K562 (cell line): ENCODE data around the gene COL13A1. TPM values are rescaled to one million over a fixed set of nuclear protein-coding genes. Genes with fewer than 3 reads are reported as not detected.

ENCODE experiments used
- ATAC-seq: fragments of 200-7000 bp; cut with Tn5 transposase; 3 replicates; pipeline ENCODE4 v1.9.1; 2020; ENCODE audit warnings: moderate library complexity
- BruUV-seq: library from RNA; stranded (reverse); fragments of 400-500 nt; replicated peaks from 2 replicates; lab custom pipeline; 2021; lab: Mats Ljungman, UMichigan
- CTCF ChIA-PET: fragments of 300-600 bp; formaldehyde crosslinking; extraction: SDS; loops from one replicate; lab custom pipeline; 2021; ENCODE audit warnings: low intra/inter-chr PET ratio; lab: Yijun Ruan, JAX
- POLR2A ChIA-PET: fragments of 300-600, 350-650 bp; sonication (Branson Sonifier 250); formaldehyde crosslinking; extraction: SDS; loops from one replicate; lab custom pipeline; 2021; ENCODE audit warnings: antibody characterized with exemption, inconsistent platforms; lab: Yijun Ruan, JAX
- DNase-seq, 4 experiments: peaks; one replicate each; pipeline versions ENCODE4 v3.0.0 to v3.0.0-alpha.2; 2011 to 2018; ENCODE audit warnings: low spot score in 3 of 4, mixed read lengths in 3 of 4; ENCODE audit errors: extremely low read depth in 1 of 4
- FAIRE-seq: peaks from 2 replicates; lab custom pipeline; 2011; peaks lifted over from hg19 to GRCh38; lab: Jason Lieb, UNC
- H2AFZ ChIP-seq: 2 replicates; pipeline ENCODE4 v1.6.0; 2011; ENCODE audit warnings: low read depth, low read length, control low read depth, inconsistent platforms
- H3K27ac ChIP-seq: fragments of 200-600 bp; 3 replicates; pipeline ENCODE4 v1.8.0; 2011; ENCODE audit warnings: low read depth, mild to moderate bottlenecking, control low read depth, inconsistent platforms, low read length, moderate library complexity, mixed read lengths; ENCODE audit errors: extremely low read depth
- H3K27me3 ChIP-seq, 2 experiments: fragments of 300-600 bp in 1 of 2; 2 replicates in 1 of 2; 3 replicates in 1 of 2; pipeline versions ENCODE4 v1.6.0 to v1.8.0; 2011; ENCODE audit warnings: inconsistent platforms in 2 of 2, low read length in 2 of 2, mild to moderate bottlenecking in 1 of 2, mixed read lengths in 1 of 2, moderate library complexity in 1 of 2; ENCODE audit not compliant: control insufficient read depth in 2 of 2, insufficient read depth in 2 of 2
- H3K36me3 ChIP-seq: fragments of 300-600 bp; 3 replicates; pipeline ENCODE4 v1.8.0; 2011; ENCODE audit warnings: mild to moderate bottlenecking, low read length, inconsistent platforms; ENCODE audit not compliant: control insufficient read depth, insufficient read depth
- H3K4me1 ChIP-seq, 2 experiments: fragments of 200-600 bp in 1 of 2; replicated peaks in 1 of 2; 2 replicates in 1 of 2; 3 replicates in 1 of 2; pipeline versions ENCODE4 v1.5.1 to v1.8.0; 2011; ENCODE audit warnings: inconsistent platforms in 2 of 2, low read length in 2 of 2, mild to moderate bottlenecking in 1 of 2, mixed read lengths in 1 of 2, moderate library complexity in 1 of 2; ENCODE audit not compliant: control insufficient read depth in 2 of 2, insufficient read depth in 2 of 2
- H3K4me2 ChIP-seq: 2 replicates; pipeline ENCODE4 v1.6.1; 2011; ENCODE audit warnings: low read length, control low read depth, inconsistent platforms, mixed read lengths; ENCODE audit not compliant: insufficient read depth
- H3K4me3 ChIP-seq: fragments of 200-600 bp; sonication (generic), shearing (Covaris generic); 2 replicates; pipeline ENCODE4 v1.5.1; 2016; ENCODE audit warnings: control low read depth, inconsistent platforms
- H3K79me2 ChIP-seq: fragments of 200-600 bp; 3 replicates; pipeline ENCODE4 v1.8.0; 2011; ENCODE audit warnings: low read length, inconsistent platforms; ENCODE audit not compliant: control insufficient read depth, insufficient read depth
- H3K9ac ChIP-seq, 2 experiments: 2 replicates each; pipeline versions ENCODE4 v1.6.0 to v1.6.1; 2011; ENCODE audit warnings: low read depth in 2 of 2, low read length in 2 of 2, control low read depth in 1 of 2, inconsistent platforms in 1 of 2, mild to moderate bottlenecking in 1 of 2, mixed read lengths in 1 of 2; ENCODE audit not compliant: insufficient read depth in 1 of 2
- H3K9me1 ChIP-seq: one replicate; pipeline ENCODE4 v1.6.0; 2011; ENCODE audit warnings: inconsistent platforms, mild to moderate bottlenecking, low read length, moderate library complexity; ENCODE audit not compliant: control insufficient read depth, insufficient read depth
- H3K9me3 ChIP-seq: replicated peaks from 2 replicates; pipeline ENCODE4 v1.5.1; 2011; ENCODE audit warnings: low read depth, low read length, inconsistent platforms; ENCODE audit not compliant: control insufficient read depth, insufficient read depth
- H4K20me1 ChIP-seq: replicated peaks from 2 replicates; pipeline ENCODE4 v1.6.1; 2011; ENCODE audit warnings: low read length, inconsistent platforms, mixed read lengths; ENCODE audit not compliant: control insufficient read depth, insufficient read depth
- BRCA1 ChIP-seq, 2 experiments: fragments of 450-650 bp in 1 of 2; sonication (generic) in 1 of 2; formaldehyde crosslinking in 1 of 2; IDR thresholded peaks; 2 replicates each; pipeline versions ENCODE4 v1.5.0 to v1.6.1; 2017 to 2020; ENCODE audit warnings: mild to moderate bottlenecking in 1 of 2, missing genetic modification reagents in 1 of 2
- CC2D1A ChIP-seq: fragments of 450-650 bp; IDR thresholded peaks from 2 replicates; pipeline ENCODE4 v1.6.1; 2017; ENCODE audit warnings: mild to moderate bottlenecking
- CHD4 ChIP-seq: fragments of 200-600 bp; sonication (generic); IDR thresholded peaks from 3 replicates; pipeline ENCODE4 v1.6.1; 2012; ENCODE audit warnings: low read depth, mild to moderate bottlenecking, mixed read lengths, low read length, inconsistent platforms; ENCODE audit not compliant: insufficient read depth, insufficient replicate concordance, poor library complexity, severe bottlenecking
- MCM3 ChIP-seq: fragments of 450-650 bp; IDR thresholded peaks from 2 replicates; pipeline ENCODE4 v1.6.1; 2016
- RBFOX2 ChIP-seq: fragments of 200-400 bp; formaldehyde crosslinking; IDR thresholded peaks from 2 replicates; pipeline ENCODE4 v1.6.1; 2017; ENCODE audit warnings: low read depth, mild to moderate bottlenecking, low read length, moderate library complexity
- WGBS: fragments of 100-300 bp; shearing (Covaris generic); methylation state at CpG from one replicate; pipeline ENCODE4 v1.1.6; 2016; ENCODE audit warnings: low coverage, mixed read lengths; ENCODE audit not compliant: insufficient coverage; ENCODE audit errors: missing lambda C conversion rate; 5-methylcytosine and 5-hydroxymethylcytosine counted together
- in situ Hi-C: fragments of 300-500 bp; cut with MboI; formaldehyde crosslinking; loops from 4 replicates; pipeline ENCODE4 v1.15.0; 2018; ENCODE audit warnings: inconsistent platforms, mixed read lengths
- intact Hi-C: fragments of 100-400 bp; cut with micrococcal nuclease; formaldehyde crosslinking; loops from 2 replicates; pipeline ENCODE4 v1.14.2; 2022
- polyA plus RNA-seq, 8 experiments: library from polyadenylated mRNA; depleted of rRNA in 4 of 8; stranded (reverse) in 5 of 8; unstranded in 3 of 8; fragments of >200 nt; fragmentation: Nextera tagmentation in 2 of 8; fragmentation: Illumina TruSeq in 1 of 8; extraction: Ambion mirVana in 2 of 8; extraction: Trizol in 1 of 8; gene quantifications; 2 replicates each; pipeline versions ENCODE4 v1.2.1 to v1.2.3, GENCODE V29; 2011 to 2014; ENCODE audit warnings: inconsistent platforms in 1 of 8, missing spikeins in 1 of 8
- total RNA-seq, 7 experiments: library from RNA; depleted of rRNA in 6 of 7; stranded (reverse); fragments of >200 nt in 6 of 7; fragmentation: Illumina TruSeq in 2 of 7; extraction: Trizol in 2 of 7; gene quantifications; 2 replicates each; pipeline versions ENCODE4 v1.2.1 to v1.2.3, GENCODE V29; 2011 to 2021; ENCODE audit warnings: low replicate concordance in 1 of 7

COL13A1 gene
- total and polyA plus RNA-seq, 9 of the 15 experiments (the other 6 are each of a cell fraction or from before 2014, with no cell fraction given), result not detected

DNA sequence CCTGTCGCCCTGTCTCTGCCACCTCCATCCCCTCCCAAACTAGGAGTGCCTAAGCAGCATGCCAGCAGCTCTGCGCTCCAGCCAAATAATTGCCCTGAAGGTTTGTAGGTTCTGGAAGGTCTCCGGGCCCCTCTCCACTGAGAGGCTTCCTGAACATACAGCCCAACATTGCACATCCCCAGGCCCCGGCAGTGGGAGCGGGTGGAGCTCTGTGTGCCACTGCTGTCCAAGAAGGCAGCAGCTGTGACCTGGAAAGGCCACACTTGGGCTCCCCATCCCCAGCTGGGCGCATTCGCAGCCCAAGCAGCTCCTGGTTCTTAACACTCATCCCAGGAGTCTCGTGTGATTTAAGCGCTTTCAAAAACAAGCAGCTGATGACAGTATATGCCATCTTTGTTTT is 95.7 kb downstream of the COL13A1 start:
- Histone ChIP-seq H3K27ac (no peak overlapping the region), H3K36me3 (no peaks in the 10 kb centered on the region), H3K27me3 (peaks cover 29 to 73% of the 10 kb centered on the region in 2 experiments), H4K20me1 (peaks cover 18% of the 10 kb centered on the region), H2AFZ (no peak overlapping the region), H3K9ac (no peak overlapping the region), H3K9me1 (peaks cover 1% of the 10 kb centered on the region), H3K79me2 (no peaks in the 10 kb centered on the region), H3K4me2 (no peak overlapping the region), H3K9me3 (no peaks in the 10 kb centered on the region), H3K4me3 (no peak overlapping the region), H3K4me1 (no peaks in the 10 kb centered on the region; a peak in 2 of 5 replicates)
- BruUV-seq, result no TSS peak
- TF ChIP-seq MCM3, result no peak
- in situ Hi-C loops, result no loop called here
- no peak for FAIRE-seq
- no peak for ATAC-seq
- POLR2A ChIA-PET, result interaction anchor here (0.6 kb wide), 1 partner anchor 182 kb away, joined by 4 read pairs; no protein-coding TSS in a partner anchor
- WGBS, result 2% methylated on average over 9 of the region's 9 CpGs
- CTCF ChIA-PET, result no interaction called here
- intact Hi-C loops, result no loop called here
- no peak for DNase-seq

DNA sequence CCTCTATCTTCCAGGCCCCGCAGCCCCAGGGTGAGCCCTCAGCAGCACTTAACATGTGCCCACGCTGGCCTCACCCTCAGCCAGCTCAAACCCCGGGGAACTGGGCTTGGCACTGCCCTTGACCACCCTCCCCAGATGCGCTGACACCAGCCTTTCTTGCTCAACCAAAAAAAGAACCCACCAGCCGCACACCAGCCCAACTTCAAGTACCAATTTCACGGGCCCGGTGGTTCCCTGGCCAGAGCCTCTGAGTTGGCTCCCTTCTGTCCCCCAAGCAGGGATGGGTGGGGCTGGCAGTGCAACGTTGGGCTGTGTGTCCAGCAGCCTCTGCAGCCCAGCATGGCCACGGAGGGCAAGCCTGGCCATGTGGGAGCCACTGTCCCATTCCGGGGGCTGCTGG is 96.3 kb downstream of the COL13A1 start:
- ATAC-seq, result no peak
- TF ChIP-seq RBFOX2 (no peak), CHD4 (no peak), CC2D1A (no peak), BRCA1 (IDR thresholded peaks at IDR 0.05) (no peak), BRCA1 (CRISPR knock-in tag; IDR thresholded peaks at IDR 0.05) (no peak)
- no peak for FAIRE-seq
- Histone ChIP-seq H3K27me3 (peaks cover 29 to 71% of the 10 kb centered on the region in 2 experiments), H3K4me3 (no peak overlapping the region), H3K9me3 (no peaks in the 10 kb centered on the region), H3K4me1 (no peaks in the 10 kb centered on the region), H2AFZ (no peak overlapping the region), H4K20me1 (peaks cover 17% of the 10 kb centered on the region), H3K4me2 (no peak overlapping the region), H3K36me3 (no peaks in the 10 kb centered on the region), H3K27ac (no peak overlapping the region), H3K9ac (no peak overlapping the region), H3K79me2 (no peaks in the 10 kb centered on the region), H3K9me1 (no peaks in the 10 kb centered on the region)
- intact Hi-C loops, result no loop called here
- BruUV-seq, result no TSS peak
- no peak for DNase-seq
- WGBS, result 0% methylated on average over 10 of the region's 10 CpGs
- CTCF ChIA-PET, result no interaction called here
- POLR2A ChIA-PET, result no interaction called here
- in situ Hi-C loops, result no loop called here
